Activated T-helper 2 cell treated with anti-CD3 and anti-CD28 coated beads, Interferon-gamma antibody, Interleukin-2, Interleukin-4, amounts not matched to agents 10 μg/mL and 5 μg/mL and 100 μg/mL, durations not matched to agents 14 hours and 24 hours and 36 hours (primary cell): Measurements from ENCODE around the gene QPRT. TPM values are rescaled to one million over a fixed set of nuclear protein-coding genes. Genes with fewer than 3 reads are reported as not detected.
A peak's percentile ranks its signal among the peaks of the same experiment; 100 is the strongest.
"Not testable (repeated sequence)": the region's sequence is repeated elsewhere in the genome, so short reads cannot be mapped to it uniquely, and the experiment has no call there.

Source experiments
- DNase-seq: peaks from one replicate; pipeline ENCODE4 v3.0.0; 2021; ENCODE audit warnings: low spot score
- H3K27ac Mint-ChIP-seq: one replicate; pipeline ENCODE4 v1.8.0; 2021; ENCODE audit warnings: mixed read lengths
- H3K27me3 Mint-ChIP-seq: one replicate; pipeline ENCODE4 v1.8.0; 2021; ENCODE audit warnings: low read depth, mixed read lengths
- H3K36me3 Mint-ChIP-seq: one replicate; pipeline ENCODE4 v1.8.0; 2021; ENCODE audit warnings: low read depth, mixed read lengths
- H3K4me1 Mint-ChIP-seq: one replicate; pipeline ENCODE4 v1.8.0; 2021; ENCODE audit warnings: low read depth, mixed read lengths
- H3K4me3 Mint-ChIP-seq: one replicate; pipeline ENCODE4 v1.8.0; 2021; ENCODE audit warnings: low read depth, mild to moderate bottlenecking, moderate library complexity, mixed read lengths
- H3K9me3 Mint-ChIP-seq: one replicate; pipeline ENCODE4 v1.8.0; 2021; ENCODE audit warnings: mixed read lengths
- intact Hi-C: fragments of 100-400 bp; cut with micrococcal nuclease; formaldehyde crosslinking; loops from one replicate; pipeline ENCODE4 v1.15.1; 2023
- total RNA-seq: library from RNA; stranded (reverse); gene quantifications from 2 replicates; pipeline ENCODE4 v1.2.3, GENCODE V29; 2022

QPRT gene
- total RNA-seq, 1 donor from 2014 or later, result 24.1 TPM

- Mint-ChIP-seq H3K27ac (no peak overlapping the region), H3K4me1 (peaks cover 15% of the 10 kb centered on the region), H3K4me3 (no peak overlapping the region), H3K36me3 (peaks cover 28% of the 10 kb centered on the region), H3K9me3 (no peaks in the 10 kb centered on the region), H3K27me3 (no peaks in the 10 kb centered on the region)
- intact Hi-C loops, result no loop called here
- DNase-seq, result no peak
Measured at GRCh38 chr16:29684679-29685078, 5.7 kb downstream of the QPRT start.

GRCh38 chr16:29686740-29687332 is 7.9 kb downstream of the QPRT start:
- DNase-seq, result no peak
- Mint-ChIP-seq H3K4me1 (peaks cover 19% of the 10 kb centered on the region), H3K36me3 (peaks cover 30% of the 10 kb centered on the region), H3K9me3 (no peaks in the 10 kb centered on the region), H3K27me3 (no peaks in the 10 kb centered on the region), H3K4me3 (no peak overlapping the region), H3K27ac (peak overlapping the region; percentile 43)
- intact Hi-C loops, result no loop called here

- Mint-ChIP-seq H3K9me3 (no peaks in the 10 kb centered on the region), H3K4me3 (no peak overlapping the region), H3K27ac (peak overlapping the region; percentile 57), H3K36me3 (peaks cover 27% of the 10 kb centered on the region), H3K4me1 (peaks cover 19% of the 10 kb centered on the region), H3K27me3 (no peaks in the 10 kb centered on the region)
- intact Hi-C loops, result no loop called here
- DNase-seq, result no peak
Measured at GRCh38 chr16:29687755-29688154, 8.8 kb downstream of the QPRT start.

- no peak for DNase-seq
- peaks cover 19% of the 10 kb centered on the region for H3K4me1 Mint-ChIP-seq
- peaks cover 25% of the 10 kb centered on the region for H3K36me3 Mint-ChIP-seq
- no peaks in the 10 kb centered on the region for H3K27me3 Mint-ChIP-seq
- peak overlapping the region; percentile 57 for H3K27ac Mint-ChIP-seq
- intact Hi-C loops, result no loop called here
- H3K4me3 Mint-ChIP-seq, result no peak overlapping the region
- no peaks in the 10 kb centered on the region for H3K9me3 Mint-ChIP-seq
Measured at GRCh38 chr16:29688172-29688571, 9.2 kb downstream of the QPRT start.

GRCh38 chr16:29689490-29690351 is 10.7 kb downstream of the QPRT start:
- intact Hi-C loops, H3K9me3 Mint-ChIP-seq, H3K27me3 Mint-ChIP-seq, H3K27ac Mint-ChIP-seq, DNase-seq, H3K4me3 Mint-ChIP-seq: not testable (repeated sequence)
- peaks cover 19% of the 10 kb centered on the region for H3K36me3 Mint-ChIP-seq
- peaks cover 19% of the 10 kb centered on the region for H3K4me1 Mint-ChIP-seq

- peaks cover 11% of the 10 kb centered on the region for H3K4me1 Mint-ChIP-seq
Measured at GRCh38 chr16:29692606-29693005, 13.6 kb downstream of the QPRT start.

GRCh38 chr16:29694384-29695195 is 15.6 kb downstream of the QPRT start:
- intact Hi-C loops, result no loop called here

More at GRCh38 chr16:29692606-29693005, 13.6 kb downstream of the QPRT start:
- DNase-seq, H3K27me3 Mint-ChIP-seq, intact Hi-C loops, H3K4me3 Mint-ChIP-seq, H3K27ac Mint-ChIP-seq, H3K9me3 Mint-ChIP-seq: not testable (repeated sequence)
- H3K36me3 Mint-ChIP-seq, result peaks cover 17% of the 10 kb centered on the region

GRCh38 chr16:29695675-29696074 is 16.7 kb downstream of the QPRT start:
- H3K4me1 Mint-ChIP-seq, intact Hi-C loops, H3K27me3 Mint-ChIP-seq, H3K9me3 Mint-ChIP-seq, H3K4me3 Mint-ChIP-seq, DNase-seq, H3K27ac Mint-ChIP-seq, H3K36me3 Mint-ChIP-seq: not testable (repeated sequence)

More at GRCh38 chr16:29694384-29695195, 15.6 kb downstream of the QPRT start:
- peaks cover 15% of the 10 kb centered on the region for H3K36me3 Mint-ChIP-seq
- no peak overlapping the region for H3K4me3 Mint-ChIP-seq
- no peaks in the 10 kb centered on the region for H3K9me3 Mint-ChIP-seq
- no peak overlapping the region for H3K27ac Mint-ChIP-seq
- no peaks in the 10 kb centered on the region for H3K27me3 Mint-ChIP-seq
- DNase-seq, result no peak
- peaks cover 5% of the 10 kb centered on the region for H3K4me1 Mint-ChIP-seq

GRCh38 chr16:29696881-29697331 is 17.9 kb downstream of the QPRT start:
- H3K27ac Mint-ChIP-seq, result no peak overlapping the region
- intact Hi-C loops, result no loop called here
- H3K36me3 Mint-ChIP-seq, result peaks cover 6% of the 10 kb centered on the region
- peaks cover 16% of the 10 kb centered on the region for H3K4me1 Mint-ChIP-seq
- no peaks in the 10 kb centered on the region for H3K9me3 Mint-ChIP-seq
- no peak overlapping the region for H3K4me3 Mint-ChIP-seq
- DNase-seq, result no peak
- H3K27me3 Mint-ChIP-seq, result no peaks in the 10 kb centered on the region

- H3K4me3 Mint-ChIP-seq, result no peak overlapping the region
- no peaks in the 10 kb centered on the region for H3K27me3 Mint-ChIP-seq
- no peak for DNase-seq
- intact Hi-C loops, result no loop called here
- H3K4me1 Mint-ChIP-seq, result peaks cover 21% of the 10 kb centered on the region
- H3K27ac Mint-ChIP-seq, result no peak overlapping the region
- H3K36me3 Mint-ChIP-seq, result peaks cover 6% of the 10 kb centered on the region
- H3K9me3 Mint-ChIP-seq, result no peaks in the 10 kb centered on the region
Measured at GRCh38 chr16:29697391-29697790, 18.4 kb downstream of the QPRT start.

- H3K4me3 Mint-ChIP-seq, result no peak overlapping the region
- H3K27ac Mint-ChIP-seq, result no peak overlapping the region
- intact Hi-C loops, result no loop called here
- no peaks in the 10 kb centered on the region for H3K27me3 Mint-ChIP-seq
- H3K36me3 Mint-ChIP-seq, result peaks cover 6% of the 10 kb centered on the region
- H3K9me3 Mint-ChIP-seq, result no peaks in the 10 kb centered on the region
- no peak for DNase-seq
- H3K4me1 Mint-ChIP-seq, result peaks cover 26% of the 10 kb centered on the region
Measured at GRCh38 chr16:29698042-29698441, 19.1 kb downstream of the QPRT start.

- intact Hi-C loops, result no loop called here
- H3K9me3 Mint-ChIP-seq, result no peaks in the 10 kb centered on the region
- H3K27me3 Mint-ChIP-seq, result no peaks in the 10 kb centered on the region
- no peak overlapping the region for H3K4me3 Mint-ChIP-seq
- peaks cover 6% of the 10 kb centered on the region for H3K36me3 Mint-ChIP-seq
- H3K4me1 Mint-ChIP-seq, result peaks cover 26% of the 10 kb centered on the region
- no peak overlapping the region for H3K27ac Mint-ChIP-seq
- DNase-seq, result no peak
Measured at GRCh38 chr16:29698484-29699323, 19.7 kb downstream of the QPRT start.
